ENCODE results near the gene MRPS17. TPM values are rescaled to one million over a fixed set of nuclear protein-coding genes. Genes with fewer than 3 reads are reported as not detected.
A peak's percentile ranks its signal among the peaks of the same experiment; 100 is the strongest.

The MRPS17 gene
- total RNA-seq, 1 experiment from 2014 or later = 38.2 TPM

GRCh38 chr7:55963584-55964168 is 12.0 kb downstream of the MRPS17 start:
- no peaks in the 10 kb centered on the region for H3K36me3 ChIP-seq (ENCODE audit: low read depth)
- intact Hi-C loops (cut with micrococcal nuclease; ENCODE audit: unreplicated experiment) = loop anchor here (1.0 to 10.0 kb wide), 4 partner anchors 12 to 529 kb away; partner anchors contain the start of genes CCT6A, MRPS17 and PSPH
- DNase-seq = no peak
- no peaks in the 10 kb centered on the region for H3K9me2 ChIP-seq (ENCODE audit: insufficient read depth)
- CTCF ChIA-PET = interaction anchor here (0.6 to 1.0 kb wide), 6 partner anchors 21 to 1194 kb away, joined by 5 to 10 read pairs (median 6); partner anchors contain the start of gene PSPH
- no peaks in the 10 kb centered on the region for H4K20me1 ChIP-seq (ENCODE audit: insufficient read depth)
- H3K27me3 ChIP-seq (ENCODE audit: insufficient read depth, low read depth) = no peaks in the 10 kb centered on the region
- peak overlapping the region; percentile 63 for H3K4me3 ChIP-seq
- peaks cover 34% of the 10 kb centered on the region for H3F3A ChIP-seq (ENCODE audit: insufficient read depth, low read depth)
- no TSS peak for BruUV-seq (replicated peaks)
- H2AFZ ChIP-seq = peak overlapping the region; percentile 85
- no peak for TF ChIP-seq CTCF (conservative IDR thresholded peaks at IDR 0.05)
- TF ChIP-seq EZH2 (IDR thresholded peaks at IDR 0.05; ENCODE audit: low read depth) = no peak
- POLR2A ChIA-PET (ENCODE audit: unreplicated experiment) = interaction anchor here (0.6 to 1.9 kb wide), 2 partner anchors 88 to 107 kb away, joined by 3 to 10 read pairs; partner anchors contain the start of genes CCT6A and PSPH
- H3K4me1 ChIP-seq (replicated peaks; ENCODE audit: insufficient read depth) = peaks cover 19% of the 10 kb centered on the region
- no peaks in the 10 kb centered on the region for H3K9me3 ChIP-seq (ENCODE audit: insufficient read depth, low read depth)
- H3K79me2 ChIP-seq (ENCODE audit: low read depth) = peaks cover 45% of the 10 kb centered on the region
- peak overlapping the region; percentile 80 for H3K4me2 ChIP-seq
- peak overlapping the region; percentile 27; the same call in 1 of the 2 replicates for H3K27ac ChIP-seq

- Histone ChIP-seq H3K4me2 (peak within 1 kb of the TSS; percentile 80), H3K4me1 (replicated peaks; ENCODE audit: insufficient read depth) (peaks cover 19% of the 10 kb centered on the region), H3K9me2 (ENCODE audit: insufficient read depth) (no peaks in the 10 kb centered on the region), H3K79me2 (ENCODE audit: low read depth) (peaks cover 50% of the 10 kb centered on the region), H3K36me3 (ENCODE audit: low read depth) (no peaks in the 10 kb centered on the region), H3K9me3 (ENCODE audit: insufficient read depth, low read depth) (no peaks in the 10 kb centered on the region), H3K27me3 (ENCODE audit: insufficient read depth, low read depth) (no peaks in the 10 kb centered on the region), H2AFZ (peak within 1 kb of the TSS; percentile 85), H3F3A (ENCODE audit: insufficient read depth, low read depth) (peaks cover 34% of the 10 kb centered on the region), H3K27ac (peak within 1 kb of the TSS; percentile 54), H3K4me3 (peak within 1 kb of the TSS; percentile 67), H4K20me1 (ENCODE audit: insufficient read depth) (no peaks in the 10 kb centered on the region)
- CTCF ChIA-PET = interaction anchor here (0.6 to 1.0 kb wide), 6 partner anchors 20 to 1194 kb away, joined by 5 to 10 read pairs (median 6); partner anchors contain the start of gene PSPH
- DNase-seq = peak; percentile 63 to 89
- intact Hi-C loops (cut with micrococcal nuclease; ENCODE audit: unreplicated experiment) = loop anchor here (1.0 to 10.0 kb wide), 4 partner anchors 13 to 530 kb away; partner anchors contain the start of genes CCT6A, MRPS17 and PSPH
- TF ChIP-seq EZH2 (IDR thresholded peaks at IDR 0.05; ENCODE audit: low read depth) (no peak), CTCF (conservative IDR thresholded peaks at IDR 0.05) (peak; percentile 64)
- BruUV-seq (replicated peaks) = no TSS peak
- POLR2A ChIA-PET (ENCODE audit: unreplicated experiment) = interaction anchor here (0.5 to 1.9 kb wide), 7 partner anchors 9 to 135 kb away, joined by 3 to 15 read pairs (median 3); partner anchors contain the start of genes CCT6A and PSPH
Observed at GRCh38 chr7:55964261-55965099, 12.8 kb downstream of the MRPS17 start, which contains the start of gene NIPSNAP2. Gene NIPSNAP2 (plus strand): TSS chr7:55964585. CDS start chr7:55964610, 25 bp downstream.

GRCh38 chr7:55965100-55965470 is 13.4 kb downstream of the MRPS17 start:
- intact Hi-C loops (cut with micrococcal nuclease; ENCODE audit: unreplicated experiment) = loop anchor here (10.0 kb wide), 1 partner anchor 530 kb away; no protein-coding TSS in a partner anchor
- H2AFZ ChIP-seq = peak overlapping the region; percentile 82
- H3K4me3 ChIP-seq = peak overlapping the region; percentile 67
- H3K4me2 ChIP-seq = peak overlapping the region; percentile 74
- peaks cover 34% of the 10 kb centered on the region for H3F3A ChIP-seq (ENCODE audit: insufficient read depth, low read depth)
- TF ChIP-seq EZH2 (IDR thresholded peaks at IDR 0.05; ENCODE audit: low read depth) (no peak), CTCF (conservative IDR thresholded peaks at IDR 0.05) (no peak; the same call in 1 of the 2 replicates)
- POLR2A ChIA-PET (ENCODE audit: unreplicated experiment) = interaction anchor here (0.6 to 1.9 kb wide), 4 partner anchors 8 to 134 kb away, joined by 3 to 15 read pairs (median 7); partner anchors contain the start of genes CCT6A and PSPH
- no peaks in the 10 kb centered on the region for H3K36me3 ChIP-seq (ENCODE audit: low read depth)
- peaks cover 51% of the 10 kb centered on the region for H3K79me2 ChIP-seq (ENCODE audit: low read depth)
- H3K9me2 ChIP-seq (ENCODE audit: insufficient read depth) = no peaks in the 10 kb centered on the region
- peak overlapping the region; percentile 54 for H3K27ac ChIP-seq
- CTCF ChIA-PET = no interaction called here
- H3K4me1 ChIP-seq (replicated peaks; ENCODE audit: insufficient read depth) = peaks cover 19% of the 10 kb centered on the region
- peak in 1 of 2 experiments; percentile 65 for DNase-seq
- BruUV-seq (replicated peaks) = no TSS peak
- no peaks in the 10 kb centered on the region for H4K20me1 ChIP-seq (ENCODE audit: insufficient read depth)
- H3K27me3 ChIP-seq (ENCODE audit: insufficient read depth, low read depth) = no peaks in the 10 kb centered on the region
- no peaks in the 10 kb centered on the region for H3K9me3 ChIP-seq (ENCODE audit: insufficient read depth, low read depth)

All from PC-9 (cell line).